ENCODE results near the gene DPPA5. TPM values are rescaled to one million over a fixed set of nuclear protein-coding genes. Genes with fewer than 3 reads are reported as not detected.

Gene DPPA5
- total RNA-seq, result not detected in 2 replicates

GRCh38 chr6:73353636-73354593 lies at the start of gene DPPA5:
TSS of gene DPPA5 (minus strand) at chr6:73354276. CDS start at chr6:73354225, 51 bp downstream.

GRCh38 chr6:73394577-73395354 lies 40.7 kb upstream of the DPPA5 start, which contains the start of gene DDX43:
TSS of gene DDX43 (plus strand) at chr6:73394828. CDS start at chr6:73394906, 78 bp downstream.

GRCh38 chr6:73369563-73369962 lies 15.5 kb upstream of the DPPA5 start, which contains the start of gene OOEP:
TSS of gene OOEP (minus strand) at chr6:73369897. CDS start at chr6:73369792, 105 bp downstream.

GRCh38 chr6:73362358-73362757 lies 8.3 kb upstream of the DPPA5 start, which contains the start of gene KHDC3L:
TSS of gene KHDC3L (plus strand) at chr6:73362658. CDS start at chr6:73362730, 72 bp downstream.

Other genes starting within 250 kb of the DPPA5 start
- not detected in 2 replicates for gene KHDC1L, start 128.8 kb downstream of the DPPA5 start, total RNA-seq
- gene KHDC1, start 91.1 kb downstream of the DPPA5 start, total RNA-seq, result 0.19 and 0.49 TPM in 2 replicates
- gene KHDC3L, start 8.4 kb upstream of the DPPA5 start, total RNA-seq, result not detected in 2 replicates
- gene OOEP, start 15.6 kb upstream of the DPPA5 start, total RNA-seq, result not detected in 2 replicates
- gene DDX43, start 40.6 kb upstream of the DPPA5 start, total RNA-seq, result 0.32 and 0.94 TPM in 2 replicates
- gene CGAS, start 98.0 kb upstream of the DPPA5 start, total RNA-seq, result 4.3 and 6.2 TPM in 2 replicates
- gene MTO1, start 107.5 kb upstream of the DPPA5 start, total RNA-seq, result 21.9 and 34.8 TPM in 2 replicates
- gene EEF1A1, start 166.8 kb upstream of the DPPA5 start, total RNA-seq, result 17,729 and 26,790 TPM in 2 replicates